Activated T-helper 17 cell treated with anti-CD3 and anti-CD28 coated beads, Interleukin-2, amount 50 U/mL, for 72 hours (primary cell): ENCODE results near the gene TEX264. TPM values are rescaled to one million over a fixed set of nuclear protein-coding genes. Genes with fewer than 3 reads are reported as not detected.
A peak's percentile ranks its signal among the peaks of the same experiment; 100 is the strongest.

Experiments used
- ATAC-seq: fragments of 150-1000 bp; cut with Tn5 transposase; replicated peaks from 2 replicates; pipeline ENCODE4 v1.10.0; 2021; ENCODE audit warnings: mild to moderate bottlenecking, moderate library complexity
- H3K27ac Mint-ChIP-seq: one replicate; pipeline ENCODE4 v1.8.0; 2022; ENCODE audit warnings: mixed read lengths
- H3K27me3 Mint-ChIP-seq: one replicate; pipeline ENCODE4 v1.8.0; 2022; ENCODE audit warnings: mixed read lengths
- H3K36me3 Mint-ChIP-seq: one replicate; pipeline ENCODE4 v1.8.0; 2022; ENCODE audit warnings: low read depth, mild to moderate bottlenecking, mixed read lengths
- H3K4me1 Mint-ChIP-seq: one replicate; pipeline ENCODE4 v1.8.0; 2022; ENCODE audit warnings: mixed read lengths
- H3K4me3 Mint-ChIP-seq: one replicate; pipeline ENCODE4 v1.8.0; 2022; ENCODE audit warnings: mild to moderate bottlenecking, mixed read lengths
- H3K9me3 Mint-ChIP-seq: one replicate; pipeline ENCODE4 v1.8.0; 2022; ENCODE audit warnings: mixed read lengths
- total RNA-seq, 2 donors: library from RNA; stranded (reverse); gene quantifications; one replicate each; pipeline ENCODE4 v1.2.3, GENCODE V29; 2022

Gene TEX264
- total RNA-seq, 2 donors from 2014 or later: 43.4 to 55.3 TPM

- Mint-ChIP-seq H3K27ac (peak overlapping the region; percentile 53), H3K9me3 (no peaks in the 10 kb centered on the region), H3K27me3 (no peaks in the 10 kb centered on the region), H3K36me3 (peaks cover 38% of the 10 kb centered on the region), H3K4me3 (peak overlapping the region; percentile 59), H3K4me1 (peaks cover 55% of the 10 kb centered on the region)
- ATAC-seq: no peak
These were observed 9.7 kb downstream of the TEX264 start for GRCh38 chr3:51680663-51681230.

- peaks cover 38% of the 10 kb centered on the region for H3K36me3 Mint-ChIP-seq
- no peaks in the 10 kb centered on the region for H3K9me3 Mint-ChIP-seq
- H3K27me3 Mint-ChIP-seq: no peaks in the 10 kb centered on the region
- peaks cover 55% of the 10 kb centered on the region for H3K4me1 Mint-ChIP-seq
- peak overlapping the region; percentile 59 for H3K4me3 Mint-ChIP-seq
- ATAC-seq: peak; percentile 22
- peak overlapping the region; percentile 42 for H3K27ac Mint-ChIP-seq
These were observed 10.4 kb downstream of the TEX264 start for GRCh38 chr3:51681453-51681852.

GRCh38 chr3:51682079-51682478 lies 11.0 kb downstream of the TEX264 start:
- no peaks in the 10 kb centered on the region for H3K27me3 Mint-ChIP-seq
- peak; percentile 80 for ATAC-seq
- H3K27ac Mint-ChIP-seq: peak overlapping the region; percentile 42
- H3K9me3 Mint-ChIP-seq: no peaks in the 10 kb centered on the region
- peaks cover 59% of the 10 kb centered on the region for H3K4me1 Mint-ChIP-seq
- H3K4me3 Mint-ChIP-seq: peak overlapping the region; percentile 59
- peaks cover 41% of the 10 kb centered on the region for H3K36me3 Mint-ChIP-seq

- peaks cover 62% of the 10 kb centered on the region for H3K4me1 Mint-ChIP-seq
- no peak for ATAC-seq
- no peaks in the 10 kb centered on the region for H3K9me3 Mint-ChIP-seq
- no peaks in the 10 kb centered on the region for H3K27me3 Mint-ChIP-seq
- H3K27ac Mint-ChIP-seq: peak overlapping the region; percentile 83
- H3K36me3 Mint-ChIP-seq: peaks cover 44% of the 10 kb centered on the region
- peak overlapping the region; percentile 59 for H3K4me3 Mint-ChIP-seq
These were observed 11.5 kb downstream of the TEX264 start for GRCh38 chr3:51682526-51682925.

GRCh38 chr3:51683566-51683965 lies 12.5 kb downstream of the TEX264 start:
- H3K36me3 Mint-ChIP-seq: peaks cover 50% of the 10 kb centered on the region
- H3K4me3 Mint-ChIP-seq: no peak overlapping the region
- ATAC-seq: no peak
- no peaks in the 10 kb centered on the region for H3K27me3 Mint-ChIP-seq
- H3K4me1 Mint-ChIP-seq: peaks cover 57% of the 10 kb centered on the region
- no peaks in the 10 kb centered on the region for H3K9me3 Mint-ChIP-seq
- H3K27ac Mint-ChIP-seq: peak overlapping the region; percentile 83

GRCh38 chr3:51684971-51685751 lies 14.1 kb downstream of the TEX264 start:
- no peaks in the 10 kb centered on the region for H3K27me3 Mint-ChIP-seq
- no peaks in the 10 kb centered on the region for H3K9me3 Mint-ChIP-seq
- peaks cover 66% of the 10 kb centered on the region for H3K36me3 Mint-ChIP-seq
- ATAC-seq: no peak
- peak overlapping the region; percentile 89 for H3K27ac Mint-ChIP-seq
- H3K4me3 Mint-ChIP-seq: peak overlapping the region; percentile 79
- peaks cover 49% of the 10 kb centered on the region for H3K4me1 Mint-ChIP-seq

- H3K27me3 Mint-ChIP-seq: no peaks in the 10 kb centered on the region
- H3K36me3 Mint-ChIP-seq: peaks cover 74% of the 10 kb centered on the region
- no peaks in the 10 kb centered on the region for H3K9me3 Mint-ChIP-seq
- H3K4me1 Mint-ChIP-seq: peaks cover 47% of the 10 kb centered on the region
- peak overlapping the region; percentile 89 for H3K27ac Mint-ChIP-seq
- peak overlapping the region; percentile 79 for H3K4me3 Mint-ChIP-seq
- ATAC-seq: no peak
These were observed 15.0 kb downstream of the TEX264 start for GRCh38 chr3:51686056-51686455.

- H3K9me3 Mint-ChIP-seq: no peaks in the 10 kb centered on the region
- H3K36me3 Mint-ChIP-seq: peaks cover 74% of the 10 kb centered on the region
- peaks cover 41% of the 10 kb centered on the region for H3K4me1 Mint-ChIP-seq
- peak; percentile 91 for ATAC-seq
- H3K27me3 Mint-ChIP-seq: no peaks in the 10 kb centered on the region
- peak overlapping the region; percentile 89 for H3K27ac Mint-ChIP-seq
- H3K4me3 Mint-ChIP-seq: peak overlapping the region; percentile 79
These were observed 15.6 kb downstream of the TEX264 start for GRCh38 chr3:51686512-51687215.

- ATAC-seq: no peak
- Mint-ChIP-seq H3K27me3 (no peaks in the 10 kb centered on the region), H3K4me1 (peaks cover 32% of the 10 kb centered on the region), H3K9me3 (no peaks in the 10 kb centered on the region), H3K4me3 (peak overlapping the region; percentile 79), H3K27ac (peak overlapping the region; percentile 89), H3K36me3 (peaks cover 67% of the 10 kb centered on the region)
These were observed 16.6 kb downstream of the TEX264 start for GRCh38 chr3:51687431-51688205.

- H3K36me3 Mint-ChIP-seq: peaks cover 64% of the 10 kb centered on the region
- H3K27me3 Mint-ChIP-seq: no peaks in the 10 kb centered on the region
- no peaks in the 10 kb centered on the region for H3K9me3 Mint-ChIP-seq
- H3K4me1 Mint-ChIP-seq: peaks cover 27% of the 10 kb centered on the region
- ATAC-seq: no peak
- H3K4me3 Mint-ChIP-seq: no peak overlapping the region
- H3K27ac Mint-ChIP-seq: peak overlapping the region; percentile 51
These were observed 17.2 kb downstream of the TEX264 start for GRCh38 chr3:51688206-51688600.

- H3K4me3 Mint-ChIP-seq: no peak overlapping the region
- no peaks in the 10 kb centered on the region for H3K9me3 Mint-ChIP-seq
- peaks cover 63% of the 10 kb centered on the region for H3K36me3 Mint-ChIP-seq
- H3K27ac Mint-ChIP-seq: no peak overlapping the region
- H3K4me1 Mint-ChIP-seq: peaks cover 23% of the 10 kb centered on the region
- H3K27me3 Mint-ChIP-seq: no peaks in the 10 kb centered on the region
- no peak for ATAC-seq
These were observed 20.0 kb downstream of the TEX264 start for GRCh38 chr3:51691021-51691420.

GRCh38 chr3:51691949-51692348 lies 20.9 kb downstream of the TEX264 start:
- no peaks in the 10 kb centered on the region for H3K9me3 Mint-ChIP-seq
- H3K4me1 Mint-ChIP-seq: peaks cover 16% of the 10 kb centered on the region
- H3K27me3 Mint-ChIP-seq: no peaks in the 10 kb centered on the region
- no peak for ATAC-seq
- no peak overlapping the region for H3K4me3 Mint-ChIP-seq
- peaks cover 53% of the 10 kb centered on the region for H3K36me3 Mint-ChIP-seq
- H3K27ac Mint-ChIP-seq: no peak overlapping the region

- no peak overlapping the region for H3K4me3 Mint-ChIP-seq
- peaks cover 50% of the 10 kb centered on the region for H3K36me3 Mint-ChIP-seq
- peaks cover 7% of the 10 kb centered on the region for H3K4me1 Mint-ChIP-seq
- no peaks in the 10 kb centered on the region for H3K9me3 Mint-ChIP-seq
- ATAC-seq: no peak
- H3K27ac Mint-ChIP-seq: no peak overlapping the region
- H3K27me3 Mint-ChIP-seq: no peaks in the 10 kb centered on the region
These were observed 21.9 kb downstream of the TEX264 start for GRCh38 chr3:51692980-51693395.

- H3K4me1 Mint-ChIP-seq: peaks cover 14% of the 10 kb centered on the region
- H3K27ac Mint-ChIP-seq: no peak overlapping the region
- H3K4me3 Mint-ChIP-seq: no peak overlapping the region
- no peaks in the 10 kb centered on the region for H3K27me3 Mint-ChIP-seq
- no peak for ATAC-seq
- peaks cover 55% of the 10 kb centered on the region for H3K36me3 Mint-ChIP-seq
- no peaks in the 10 kb centered on the region for H3K9me3 Mint-ChIP-seq
These were observed 25.9 kb downstream of the TEX264 start for GRCh38 chr3:51696954-51697353.
